Stimulated activated CD8-positive, alpha-beta memory T cell treated with anti-CD3 and anti-CD28 coated beads, Interleukin-12 subunit alpha, Interleukin-12 subunit beta, amount 100 ng/mL, for 1 hour (primary cell): ENCODE data around the gene SLC25A22.

Source experiments
- DNase-seq: peaks from one replicate; pipeline ENCODE4 v3.0.0-alpha.2; 2020; ENCODE audit warnings: low read depth

Gene SLC25A22

DNA sequence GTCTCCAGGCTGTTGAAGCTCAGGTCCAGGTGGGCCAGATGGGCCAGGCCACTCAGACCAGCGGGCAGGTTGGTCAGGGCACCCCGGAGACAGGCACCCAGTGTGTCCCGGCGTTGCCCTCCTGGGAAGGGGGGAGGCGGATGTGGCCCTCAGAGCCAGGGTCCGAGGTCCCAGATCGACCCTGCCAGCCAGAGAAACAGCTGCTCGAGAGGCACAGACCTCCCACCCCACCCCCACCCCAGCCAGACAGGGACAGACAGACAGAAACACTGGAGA, 5.3 kb upstream of the SLC25A22 start:
- DNase-seq, result no peak

DNA sequence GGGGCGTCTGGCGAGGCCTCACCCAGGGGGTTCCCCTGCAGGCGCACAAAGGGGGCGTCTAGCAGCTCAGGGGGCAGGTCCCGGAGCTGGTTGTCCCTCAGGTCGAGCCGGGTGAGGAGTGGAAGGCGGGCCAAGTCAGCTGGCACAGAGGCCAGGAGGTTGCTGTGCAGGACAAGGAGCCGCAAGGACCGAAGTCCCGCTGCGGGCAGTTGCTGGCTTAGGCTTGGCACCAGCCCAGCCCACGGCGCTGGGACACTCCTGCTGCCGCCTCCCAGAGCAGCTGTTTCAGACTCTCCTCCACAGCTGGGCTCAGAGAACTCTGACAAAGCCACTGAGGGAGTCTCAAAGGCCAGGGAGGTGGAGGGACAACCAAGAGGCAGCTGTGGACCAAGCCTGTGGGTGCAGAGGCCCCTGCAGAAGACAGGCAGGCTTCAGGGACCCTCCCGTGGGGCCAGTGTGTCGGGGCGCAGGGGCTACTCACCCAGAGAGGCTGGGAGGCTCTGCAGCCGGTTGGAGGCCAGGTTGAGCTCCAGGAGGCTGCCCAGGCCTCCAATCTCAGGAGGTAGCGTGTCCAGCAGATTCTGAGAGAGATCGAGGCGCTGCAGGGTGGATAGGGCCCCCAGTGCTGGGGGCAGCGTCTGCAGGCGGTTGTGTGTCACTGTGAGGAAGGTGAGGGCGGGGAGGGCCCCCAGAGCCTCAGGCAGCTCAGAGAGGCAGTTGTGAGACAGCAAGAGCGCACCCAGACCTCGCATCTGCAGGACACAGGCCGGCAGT, 4.8 kb upstream of the SLC25A22 start:
- no peak for DNase-seq

DNA sequence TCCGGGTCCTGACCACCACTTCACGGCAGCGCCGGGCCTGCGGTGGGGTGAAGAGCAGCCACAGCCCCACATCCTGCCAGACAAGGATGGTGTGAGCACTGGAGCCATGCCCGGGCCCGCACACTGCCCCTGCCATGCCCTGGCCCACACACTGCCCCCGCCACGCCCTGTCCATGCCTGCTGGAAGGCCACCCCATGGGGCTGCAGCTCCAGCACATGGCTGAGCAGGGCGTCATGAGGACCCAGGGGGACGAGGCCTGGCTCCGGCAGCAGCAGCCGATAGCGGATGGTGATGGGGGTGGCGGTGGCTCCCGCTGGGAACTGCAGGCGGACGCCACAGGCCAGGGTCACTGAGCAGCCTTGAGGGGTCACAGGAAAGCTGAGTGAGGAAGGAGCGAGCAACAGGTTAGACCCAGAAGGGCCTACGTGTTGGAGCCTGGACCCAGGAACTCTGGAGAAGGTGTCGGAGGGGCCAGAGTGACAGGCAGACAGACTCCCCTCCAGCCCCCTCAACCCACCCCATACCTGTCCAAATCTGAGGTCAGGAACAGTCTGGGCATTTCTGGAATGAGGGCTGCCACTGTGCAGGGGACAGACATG, 4.0 kb upstream of the SLC25A22 start:
- no peak for DNase-seq

GRCh38 chr11:801097-801780, 3.2 kb upstream of the SLC25A22 start:
- DNase-seq, result no peak

GRCh38 chr11:800473-800872, 2.4 kb upstream of the SLC25A22 start:
- DNase-seq, result no peak

DNA sequence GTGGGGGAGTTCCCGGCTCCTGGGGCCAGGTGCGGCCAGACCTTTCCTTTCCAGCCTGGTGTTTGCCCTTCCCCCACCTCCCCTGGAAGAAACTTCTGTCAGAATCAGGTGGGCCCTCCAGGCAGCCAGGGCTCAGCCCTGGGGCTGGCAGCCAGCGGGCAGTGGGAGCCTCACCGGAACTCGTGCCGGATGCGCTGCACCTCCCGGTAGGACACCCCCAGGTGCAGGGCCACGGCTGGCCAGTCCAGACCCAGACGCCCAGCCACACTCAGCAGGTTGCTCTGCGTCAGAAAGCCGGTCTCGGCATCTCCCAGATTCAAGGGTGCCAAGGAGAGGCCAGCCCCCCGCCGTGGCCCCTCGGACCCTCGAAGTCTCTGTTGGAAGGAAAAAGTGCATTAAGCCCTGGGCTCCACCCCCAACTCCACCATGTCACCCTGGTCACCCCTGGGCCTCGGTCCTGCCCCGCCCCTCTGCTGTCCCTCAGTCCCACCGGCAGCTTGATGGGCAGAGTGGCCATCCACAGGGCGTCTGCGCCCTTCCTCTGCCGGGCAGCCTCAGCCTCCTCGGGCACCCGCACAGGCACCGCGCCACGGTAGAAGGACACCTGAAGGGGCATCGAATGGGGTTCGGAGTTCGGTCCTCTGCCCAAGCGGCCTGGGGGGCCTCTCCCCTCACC, 1.7 kb upstream of the SLC25A22 start:
- no peak for DNase-seq

GRCh38 chr11:797296-798092, 587 bp downstream of the SLC25A22 start:
- DNase-seq, result peak; percentile 52

GRCh38 chr11:796565-797295, 1.4 kb downstream of the SLC25A22 start:
- no peak for DNase-seq

- peak; percentile 53 for DNase-seq
Observed at GRCh38 chr11:795634-796564, 2.2 kb downstream of the SLC25A22 start.

DNA sequence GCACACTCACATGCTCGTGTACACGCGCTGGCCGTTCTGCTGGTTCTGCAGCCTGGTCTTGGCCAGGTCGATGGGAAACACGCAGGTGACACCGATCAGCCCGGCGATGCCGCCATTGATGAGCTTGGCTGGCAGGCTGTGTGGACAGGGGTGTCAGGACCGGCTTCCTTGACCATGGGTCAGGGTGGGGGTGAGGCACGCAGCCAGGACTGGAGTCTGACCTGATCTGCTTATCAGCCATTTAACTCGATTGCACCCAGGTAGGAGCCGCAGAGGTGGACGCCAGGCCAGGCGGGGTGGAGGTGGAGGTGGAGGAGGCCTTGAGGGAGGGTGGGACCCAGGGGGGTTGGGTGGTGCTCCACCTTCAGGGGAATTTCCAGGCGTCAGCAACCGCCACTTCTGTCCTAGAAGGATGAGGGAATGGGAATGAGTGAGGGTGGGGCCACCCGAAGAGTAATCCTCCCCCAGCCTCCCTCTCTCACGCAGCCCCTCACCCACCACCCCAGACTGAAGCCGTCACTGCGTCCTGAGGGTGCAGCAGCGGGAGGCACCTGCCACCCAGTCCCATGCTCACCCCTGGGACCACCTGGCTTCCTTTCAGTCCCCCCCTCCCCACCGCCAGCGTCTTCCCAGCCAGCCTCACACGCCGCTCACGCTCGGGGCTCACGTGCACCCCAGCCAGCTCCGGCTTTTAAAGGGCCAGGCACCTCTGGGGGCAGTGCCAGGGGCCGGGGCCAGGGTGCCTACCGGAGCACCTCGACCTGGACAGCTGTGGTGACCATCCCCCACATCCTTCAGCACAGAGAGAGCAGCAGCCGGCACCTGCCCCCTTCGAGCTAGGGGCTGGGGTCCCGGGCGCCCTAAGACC, 3.1 kb downstream of the SLC25A22 start:
- DNase-seq, result no peak

DNA sequence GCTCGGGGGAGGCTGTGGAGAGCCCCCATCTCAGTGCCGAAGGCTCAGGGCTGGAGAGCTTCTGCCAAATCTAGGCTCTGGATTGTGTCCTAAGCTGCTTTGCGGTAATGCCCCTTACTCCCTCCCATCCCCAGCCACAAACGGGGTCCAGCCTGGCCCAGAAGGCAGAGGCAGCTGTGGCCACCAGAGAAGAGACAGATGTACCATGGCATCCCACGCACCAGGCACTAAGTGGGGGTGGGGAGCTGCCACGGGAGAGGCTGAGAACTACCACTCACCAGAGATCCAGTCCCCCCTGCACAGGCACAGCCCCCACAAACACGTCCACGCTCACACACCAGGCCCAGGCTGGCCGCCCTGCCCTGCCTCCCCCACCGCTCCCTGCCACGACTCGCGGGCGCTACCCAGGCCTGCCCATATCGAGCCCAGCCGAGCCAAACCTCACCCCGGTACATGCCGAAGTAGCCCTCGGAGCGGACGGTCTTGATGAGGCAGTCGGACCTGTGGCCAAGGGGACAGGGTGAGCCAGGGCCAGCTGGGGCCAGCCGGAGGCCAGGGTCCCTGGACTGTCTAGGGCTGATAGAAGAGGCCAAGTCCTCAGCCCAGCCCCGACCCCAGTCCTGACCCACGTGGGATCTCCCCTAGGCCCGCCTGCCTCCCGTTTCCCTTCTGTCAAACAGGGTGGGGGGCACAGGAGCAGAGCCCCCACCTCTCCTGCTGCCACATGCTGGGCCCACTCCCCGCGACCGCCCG, 3.9 kb downstream of the SLC25A22 start:
- DNase-seq, result no peak

GRCh38 chr11:793556-793955, 4.5 kb downstream of the SLC25A22 start:
- DNase-seq, result no peak

DNA sequence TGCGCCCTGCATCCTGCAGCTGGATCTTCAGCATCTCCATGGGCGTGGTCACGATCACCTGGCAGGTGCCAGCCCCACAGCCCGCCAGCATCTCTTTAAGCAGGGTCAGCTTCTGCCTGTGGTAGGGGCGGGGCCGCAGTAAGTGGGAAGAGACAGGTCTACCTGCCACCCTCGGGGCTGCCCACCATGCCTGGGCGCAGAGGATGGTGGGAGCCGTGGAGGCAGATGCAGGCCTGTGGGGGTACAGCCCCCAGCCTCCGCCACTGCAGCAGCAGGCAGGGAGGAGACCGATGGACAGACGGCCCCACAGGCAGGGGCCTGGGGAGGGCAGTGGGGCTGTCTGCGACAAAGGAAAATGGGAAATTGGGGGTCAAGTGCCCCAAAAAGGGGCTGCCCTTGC, 5.2 kb downstream of the SLC25A22 start:
- no peak for DNase-seq

DNA sequence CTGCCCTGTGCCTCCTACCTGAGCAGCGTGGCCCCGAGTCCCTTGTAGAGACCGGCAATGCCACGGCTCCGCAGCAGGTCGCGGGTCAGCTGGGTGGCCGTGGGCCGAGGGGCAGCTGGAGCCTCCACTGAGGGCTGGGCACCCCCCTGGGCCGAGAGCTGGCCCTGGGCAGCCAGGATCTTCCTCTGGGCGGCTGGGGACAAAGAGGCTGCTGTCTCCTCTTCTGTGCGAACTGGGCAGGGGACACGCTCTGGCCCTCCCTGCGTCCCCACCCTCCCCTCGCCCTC, 5.6 kb downstream of the SLC25A22 start:
- DNase-seq, result no peak

DNA sequence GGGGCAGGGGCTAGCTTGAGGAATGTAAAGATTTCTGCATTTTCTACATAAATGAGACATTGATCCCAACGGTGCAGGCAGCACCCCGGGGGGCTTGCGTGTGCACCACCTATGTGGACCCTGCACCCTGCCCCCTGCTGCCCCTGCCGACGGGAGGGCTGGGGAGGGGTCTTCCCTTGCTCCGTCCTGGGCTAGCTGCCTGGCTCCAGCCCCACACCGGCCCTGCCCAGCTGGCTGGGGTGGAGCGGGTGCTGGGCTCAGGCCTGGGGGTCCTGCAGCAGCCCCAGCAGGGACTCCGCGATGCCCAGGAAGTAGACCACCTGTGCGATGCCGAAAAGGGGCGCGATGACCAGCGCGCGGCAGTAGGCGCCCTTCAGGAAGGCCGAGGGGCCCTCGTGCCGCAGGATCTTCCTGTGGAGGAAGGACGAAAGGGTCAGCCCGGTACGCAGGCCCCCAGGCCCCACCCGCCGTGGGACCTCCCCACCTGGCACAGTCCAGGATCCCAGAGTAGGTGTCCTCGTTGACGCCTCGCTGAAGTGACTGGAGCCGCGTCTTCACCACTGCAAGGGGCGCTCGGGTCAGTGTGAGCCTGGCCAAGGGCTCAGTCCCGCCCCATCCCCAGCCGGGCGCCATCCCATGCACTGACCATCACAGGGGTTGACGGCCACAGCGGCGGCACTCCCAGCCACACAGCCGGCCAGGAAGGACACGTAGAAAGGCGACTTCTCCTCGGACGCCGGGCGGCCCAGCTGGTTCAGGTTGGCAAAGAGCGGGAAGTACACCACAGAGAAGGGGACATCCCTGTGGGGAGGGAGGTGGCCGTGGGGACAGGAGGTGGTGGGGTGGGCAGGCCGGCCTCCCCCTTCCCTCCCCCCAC, 6.2 kb downstream of the SLC25A22 start:
- no peak for DNase-seq

DNA sequence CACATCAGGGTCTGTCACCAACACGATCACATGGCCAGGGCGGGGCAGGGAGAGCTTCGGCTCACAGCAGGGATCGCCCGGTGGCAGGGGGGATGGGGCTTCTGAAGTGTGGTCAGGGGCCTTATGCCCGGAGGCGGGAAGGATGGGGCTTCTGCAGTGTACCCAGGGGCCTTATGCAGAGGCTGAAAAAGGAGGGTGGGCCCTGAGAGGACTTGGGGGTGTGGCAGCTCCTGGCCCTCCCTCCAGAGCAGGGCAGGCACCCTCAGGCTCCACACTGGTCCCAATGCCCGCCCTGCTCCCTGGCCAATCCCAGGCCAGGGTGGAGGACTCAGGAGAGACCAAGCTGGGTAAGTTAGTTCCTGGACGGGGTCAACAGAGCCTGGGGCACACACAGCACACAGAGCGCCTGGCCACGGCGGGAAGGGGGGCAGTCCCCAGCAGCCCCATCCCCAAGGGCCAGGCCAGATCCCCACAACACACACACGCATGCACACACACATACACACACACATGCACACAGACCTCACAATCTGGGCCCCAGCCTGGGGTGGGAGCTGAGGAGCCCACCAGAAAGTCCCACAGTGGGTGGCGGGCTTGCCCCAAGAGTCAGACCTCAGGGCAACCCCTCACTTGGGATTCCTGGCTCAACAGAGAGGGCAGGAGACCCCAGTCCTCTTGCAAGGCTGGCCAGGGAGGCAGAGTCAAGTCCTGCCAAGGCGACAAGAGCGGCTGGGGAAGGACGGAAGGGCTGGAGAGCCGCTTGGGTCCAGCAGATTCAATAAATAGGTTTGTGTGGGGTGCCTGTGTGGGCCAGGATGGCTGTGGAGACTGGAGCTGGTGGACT, 7.1 kb downstream of the SLC25A22 start:
- no peak for DNase-seq

DNA sequence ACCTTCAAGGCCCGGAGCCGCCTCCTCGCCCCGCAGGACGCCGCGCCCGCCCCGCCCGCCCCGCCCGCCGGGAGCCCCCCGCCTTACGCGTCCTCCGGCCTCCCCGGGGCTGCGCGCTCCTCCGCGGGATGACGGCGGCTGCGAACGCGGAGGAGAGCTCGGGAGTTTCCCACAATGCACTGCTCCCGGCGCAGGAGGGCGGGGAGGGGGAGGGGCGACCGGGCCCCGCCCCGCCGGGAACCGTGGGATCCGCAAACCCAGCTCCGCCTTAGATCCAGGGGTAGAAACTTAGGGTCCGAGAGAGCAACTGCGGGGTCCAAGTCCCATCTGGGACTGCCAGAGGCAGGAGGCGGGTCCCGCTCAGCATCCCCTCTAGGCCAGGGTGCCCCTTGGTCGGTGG, 8.1 kb downstream of the SLC25A22 start, which contains the start of gene CEND1:
CEND1 (minus strand) TSS at position 148 of the 400 bp plus-strand sequence. CDS start 1,514 bp downstream, outside the sequence.
- DNase-seq, result no peak
